Measurements from ENCODE around the gene GNAI2.

Gene GNAI2

DNA sequence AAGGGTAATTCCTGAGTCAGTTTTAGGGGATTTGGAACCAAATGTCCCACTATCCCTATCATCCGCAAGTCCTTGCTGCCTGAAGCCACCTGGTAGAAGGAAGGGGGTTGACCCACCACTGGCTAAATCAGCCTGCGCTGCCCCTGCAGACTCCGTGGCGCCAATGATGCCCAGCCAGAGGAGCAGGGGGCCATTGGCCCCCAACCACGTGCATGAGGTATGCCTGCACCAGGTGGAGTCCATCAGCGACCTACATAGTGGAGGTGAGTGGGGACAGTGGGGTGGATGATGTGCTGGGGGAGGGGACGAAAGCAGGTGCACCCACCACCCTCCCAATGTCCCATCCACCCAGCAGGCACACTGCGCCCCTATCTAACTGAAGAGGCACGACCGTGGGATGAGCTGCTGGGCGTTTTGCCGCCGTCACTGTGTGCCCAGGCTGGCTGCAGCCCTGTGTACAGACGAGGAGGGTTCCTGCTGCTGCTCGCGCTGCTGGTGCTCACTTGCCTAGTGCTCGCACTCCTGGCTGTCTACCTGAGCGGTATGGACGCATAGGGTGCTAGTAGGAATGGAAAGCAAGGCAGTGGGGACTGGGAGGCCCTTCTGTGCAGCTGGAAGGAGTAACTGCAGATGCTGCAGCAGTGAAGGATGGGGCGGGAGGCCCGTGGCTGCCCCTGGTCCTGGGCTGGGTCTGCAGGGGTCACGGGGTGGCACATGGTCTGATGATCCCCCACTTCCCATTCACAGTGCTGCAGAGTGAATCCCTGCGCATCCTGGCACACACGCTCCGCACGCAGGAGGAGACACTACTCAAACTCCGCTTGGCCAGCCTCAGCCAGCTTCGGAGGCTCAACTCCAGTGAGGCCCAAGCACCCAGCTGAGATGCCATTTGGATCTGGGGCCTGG, 50.6 kb downstream of the GNAI2 start:
- no peaks in the 10 kb centered on the region for H3K9me3 ChIP-seq (ENCODE audit: insufficient read depth, low read depth, low read length)
- no peak for TF ChIP-seq EZH2phosphoT487 (IDR thresholded peaks at IDR 0.05; ENCODE audit: borderline replicate concordance)
- TF ChIP-seq, protein P1, sequence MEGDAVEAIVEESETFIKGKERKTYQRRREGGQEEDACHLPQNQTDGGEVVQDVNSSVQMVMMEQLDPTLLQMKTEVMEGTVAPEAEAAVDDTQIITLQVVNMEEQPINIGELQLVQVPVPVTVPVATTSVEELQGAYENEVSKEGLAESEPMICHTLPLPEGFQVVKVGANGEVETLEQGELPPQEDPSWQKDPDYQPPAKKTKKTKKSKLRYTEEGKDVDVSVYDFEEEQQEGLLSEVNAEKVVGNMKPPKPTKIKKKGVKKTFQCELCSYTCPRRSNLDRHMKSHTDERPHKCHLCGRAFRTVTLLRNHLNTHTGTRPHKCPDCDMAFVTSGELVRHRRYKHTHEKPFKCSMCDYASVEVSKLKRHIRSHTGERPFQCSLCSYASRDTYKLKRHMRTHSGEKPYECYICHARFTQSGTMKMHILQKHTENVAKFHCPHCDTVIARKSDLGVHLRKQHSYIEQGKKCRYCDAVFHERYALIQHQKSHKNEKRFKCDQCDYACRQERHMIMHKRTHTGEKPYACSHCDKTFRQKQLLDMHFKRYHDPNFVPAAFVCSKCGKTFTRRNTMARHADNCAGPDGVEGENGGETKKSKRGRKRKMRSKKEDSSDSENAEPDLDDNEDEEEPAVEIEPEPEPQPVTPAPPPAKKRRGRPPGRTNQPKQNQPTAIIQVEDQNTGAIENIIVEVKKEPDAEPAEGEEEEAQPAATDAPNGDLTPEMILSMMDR (conservative IDR thresholded peaks at IDR 0.05; ENCODE audit: low read length): no peak
- peaks cover 3% of the 10 kb centered on the region for H4K20me1 ChIP-seq (ENCODE audit: insufficient read depth, low read length, poor library complexity, severe bottlenecking)
- H3K9ac ChIP-seq (ENCODE audit: low read depth, low read length, poor library complexity, severe bottlenecking): no peak overlapping the region
- no peaks in the 10 kb centered on the region for H3K9me2 ChIP-seq (replicated peaks; ENCODE audit: low read depth, low read length)
- H3K4me3 ChIP-seq (ENCODE audit: low read length, poor library complexity, severe bottlenecking): no peak overlapping the region
- no peaks in the 10 kb centered on the region for H3K27me3 ChIP-seq (ENCODE audit: insufficient read depth, low read length, poor library complexity, severe bottlenecking)
- no peak overlapping the region for H2AFZ ChIP-seq (ENCODE audit: low read length)
- no peak overlapping the region for H3K4me2 ChIP-seq (ENCODE audit: low read depth, low read length, poor library complexity, severe bottlenecking)
- peaks cover 12% of the 10 kb centered on the region for H3K4me1 ChIP-seq (ENCODE audit: insufficient read depth, low read length, poor library complexity, severe bottlenecking)
- peaks cover 20% of the 10 kb centered on the region for H3K79me2 ChIP-seq (ENCODE audit: insufficient read depth, low read length)
- H3F3A ChIP-seq (ENCODE audit: low read depth): no peaks in the 10 kb centered on the region
- peaks cover 12% of the 10 kb centered on the region; the same call in 1 of the 2 replicates for H3K36me3 ChIP-seq (ENCODE audit: insufficient read depth, low read length)

DNA sequence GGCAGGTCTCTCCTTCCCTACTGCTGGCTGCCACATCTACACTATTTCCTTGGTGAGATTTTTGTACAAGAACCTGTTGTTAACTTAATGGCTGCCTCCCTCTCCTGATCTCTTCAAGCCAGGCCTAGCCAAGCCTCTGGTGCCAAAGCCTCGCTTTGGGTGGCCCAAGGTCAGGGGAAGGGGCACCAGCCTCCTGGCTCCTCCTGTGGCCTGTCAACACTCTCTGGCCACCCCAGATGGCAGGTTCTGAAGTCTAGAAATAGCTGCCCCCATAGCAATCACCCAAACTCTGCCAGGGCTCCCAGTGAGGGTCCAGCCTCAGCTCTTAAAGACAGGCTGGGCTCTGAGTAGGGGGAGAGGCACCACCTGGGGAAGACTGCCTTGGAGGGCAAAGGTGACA, 51.3 kb downstream of the GNAI2 start:
- Histone ChIP-seq H3K9me3 (ENCODE audit: insufficient read depth, low read depth, low read length) (no peaks in the 10 kb centered on the region), H3K4me1 (ENCODE audit: insufficient read depth, low read length, poor library complexity, severe bottlenecking) (peaks cover 13% of the 10 kb centered on the region), H3K9ac (ENCODE audit: low read depth, low read length, poor library complexity, severe bottlenecking) (no peak overlapping the region), H3K36me3 (ENCODE audit: insufficient read depth, low read length) (peaks cover 12% of the 10 kb centered on the region; the same call in 1 of the 2 replicates), H3K4me3 (ENCODE audit: low read length, poor library complexity, severe bottlenecking) (no peak overlapping the region), H3K9me2 (replicated peaks; ENCODE audit: low read depth, low read length) (no peaks in the 10 kb centered on the region), H3F3A (ENCODE audit: low read depth) (no peaks in the 10 kb centered on the region), H3K4me2 (ENCODE audit: low read depth, low read length, poor library complexity, severe bottlenecking) (no peak overlapping the region), H2AFZ (ENCODE audit: low read length) (no peak overlapping the region), H4K20me1 (ENCODE audit: insufficient read depth, low read length, poor library complexity, severe bottlenecking) (peaks cover 3% of the 10 kb centered on the region), H3K27me3 (ENCODE audit: insufficient read depth, low read length, poor library complexity, severe bottlenecking) (no peaks in the 10 kb centered on the region), H3K79me2 (ENCODE audit: insufficient read depth, low read length) (peaks cover 26% of the 10 kb centered on the region)
- no peak for TF ChIP-seq EZH2phosphoT487 (IDR thresholded peaks at IDR 0.05; ENCODE audit: borderline replicate concordance)
- TF ChIP-seq, protein P1 (conservative IDR thresholded peaks at IDR 0.05; ENCODE audit: low read length): no peak

DNA sequence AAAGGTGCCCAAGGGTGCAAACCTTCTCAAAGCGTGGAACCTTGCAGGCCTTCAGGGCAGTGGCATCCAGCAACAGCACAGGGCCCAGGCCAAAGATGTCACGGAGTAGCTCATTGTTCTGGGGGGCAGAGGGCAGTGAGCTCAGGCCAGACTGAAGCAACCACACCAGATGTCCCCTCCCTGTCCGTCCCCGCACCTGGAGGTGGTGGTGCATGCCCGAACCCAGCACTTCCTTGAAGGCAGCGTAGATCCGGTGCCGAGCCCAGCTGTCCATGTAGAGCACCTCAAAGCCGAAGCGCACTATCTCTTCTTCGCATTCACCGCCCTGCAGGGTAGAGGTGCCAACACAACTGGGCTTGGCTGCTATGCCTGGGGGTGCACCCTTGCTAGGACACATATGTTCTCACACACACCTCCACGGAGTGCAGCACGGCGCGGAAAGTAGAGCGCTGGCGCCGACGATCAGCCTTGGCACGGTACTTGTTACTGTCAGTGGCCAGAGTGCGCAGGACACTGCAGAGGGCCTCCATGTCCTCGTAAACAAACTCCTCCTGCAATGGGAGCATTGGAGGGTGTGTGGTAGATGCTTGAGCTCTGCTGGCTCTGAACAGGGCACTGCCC, 52.5 kb downstream of the GNAI2 start:
- Histone ChIP-seq H3K4me2 (ENCODE audit: low read depth, low read length, poor library complexity, severe bottlenecking) (no peak overlapping the region), H3K9me3 (ENCODE audit: insufficient read depth, low read depth, low read length) (no peaks in the 10 kb centered on the region), H3K4me3 (ENCODE audit: low read length, poor library complexity, severe bottlenecking) (no peak overlapping the region), H2AFZ (ENCODE audit: low read length) (no peak overlapping the region), H3K79me2 (ENCODE audit: insufficient read depth, low read length) (peaks cover 26% of the 10 kb centered on the region), H3K9me2 (replicated peaks; ENCODE audit: low read depth, low read length) (no peaks in the 10 kb centered on the region), H3K36me3 (ENCODE audit: insufficient read depth, low read length) (peaks cover 12% of the 10 kb centered on the region; the same call in 1 of the 2 replicates), H3K4me1 (ENCODE audit: insufficient read depth, low read length, poor library complexity, severe bottlenecking) (peaks cover 18% of the 10 kb centered on the region), H3K27me3 (ENCODE audit: insufficient read depth, low read length, poor library complexity, severe bottlenecking) (no peaks in the 10 kb centered on the region), H4K20me1 (ENCODE audit: insufficient read depth, low read length, poor library complexity, severe bottlenecking) (peaks cover 3% of the 10 kb centered on the region), H3K9ac (ENCODE audit: low read depth, low read length, poor library complexity, severe bottlenecking) (no peak overlapping the region), H3F3A (ENCODE audit: low read depth) (no peaks in the 10 kb centered on the region)
- TF ChIP-seq, protein P1 (conservative IDR thresholded peaks at IDR 0.05; ENCODE audit: low read length): no peak
- TF ChIP-seq EZH2phosphoT487 (IDR thresholded peaks at IDR 0.05; ENCODE audit: borderline replicate concordance): no peak
